RWPE1 (cell line): ENCODE results near the gene VGF.

ENCODE experiments used
- CTCF ChIA-PET: fragments of 350-600 bp; sonication (Branson Sonifier 250); formaldehyde crosslinking; extraction: SDS; loops from one replicate; lab custom pipeline; 2021; lab: Yijun Ruan, JAX
- POLR2A ChIA-PET: fragments of 400-600 bp; formaldehyde crosslinking; extraction: SDS; loops from one replicate; lab custom pipeline; 2020; ENCODE audit warnings: antibody characterized with exemption; ENCODE audit not compliant: low non-redundant PET; lab: Yijun Ruan, JAX
- DNase-seq: peaks from one replicate; pipeline ENCODE4 v3.0.0; 2012; ENCODE audit warnings: low spot score
- H3K27ac ChIP-seq: fragments of 450-650 bp; 2 replicates; pipeline ENCODE4 v1.5.1; 2017
- TF ChIP-seq, protein P1 (sequence below): fragments of 450-650 bp; conservative IDR thresholded peaks from 2 replicates; pipeline ENCODE4 v1.5.1; 2017; ENCODE audit warnings: low read depth, mild to moderate bottlenecking

VGF gene

DNA sequence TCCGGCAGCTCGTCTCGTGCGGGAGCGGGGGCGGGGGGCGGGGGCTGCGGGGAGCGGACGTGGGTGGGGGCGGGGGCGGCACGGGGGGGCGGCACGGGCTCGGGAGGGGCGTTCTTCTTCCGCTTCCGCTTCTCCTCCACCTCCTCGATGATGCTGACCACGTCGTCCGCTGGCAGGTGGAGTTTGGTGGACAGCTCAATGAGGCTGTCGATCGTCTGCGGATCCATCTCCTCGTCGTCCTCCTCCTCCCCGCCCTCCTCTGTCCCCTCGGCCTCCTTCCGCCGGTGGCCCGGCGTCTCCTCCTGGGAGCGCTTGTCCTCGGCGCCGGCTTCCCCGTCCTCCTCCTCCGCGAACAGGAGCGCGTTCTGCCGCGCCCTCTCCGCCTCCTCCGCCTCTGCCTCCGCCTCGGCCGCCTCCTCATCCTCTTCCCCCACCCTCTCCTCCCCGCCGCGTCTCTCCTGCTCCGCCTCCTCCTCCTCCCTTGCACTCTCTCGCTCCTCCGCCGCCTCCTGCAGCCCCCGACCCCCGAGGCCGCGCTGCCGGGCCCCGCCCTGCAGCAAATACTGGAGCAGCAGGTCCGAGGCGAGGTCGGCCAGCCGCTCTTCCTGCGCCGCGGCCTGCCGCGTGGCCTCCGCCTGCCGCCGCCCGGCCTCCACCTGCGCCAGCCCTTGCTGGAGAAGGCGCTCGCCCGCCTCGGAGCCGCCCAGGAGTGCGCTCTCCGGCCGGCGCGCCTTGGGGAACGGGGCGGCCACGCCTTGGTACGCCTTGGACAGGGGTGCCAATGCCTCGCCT, 1.9 kb downstream of the VGF start:
- TF ChIP-seq, protein P1, sequence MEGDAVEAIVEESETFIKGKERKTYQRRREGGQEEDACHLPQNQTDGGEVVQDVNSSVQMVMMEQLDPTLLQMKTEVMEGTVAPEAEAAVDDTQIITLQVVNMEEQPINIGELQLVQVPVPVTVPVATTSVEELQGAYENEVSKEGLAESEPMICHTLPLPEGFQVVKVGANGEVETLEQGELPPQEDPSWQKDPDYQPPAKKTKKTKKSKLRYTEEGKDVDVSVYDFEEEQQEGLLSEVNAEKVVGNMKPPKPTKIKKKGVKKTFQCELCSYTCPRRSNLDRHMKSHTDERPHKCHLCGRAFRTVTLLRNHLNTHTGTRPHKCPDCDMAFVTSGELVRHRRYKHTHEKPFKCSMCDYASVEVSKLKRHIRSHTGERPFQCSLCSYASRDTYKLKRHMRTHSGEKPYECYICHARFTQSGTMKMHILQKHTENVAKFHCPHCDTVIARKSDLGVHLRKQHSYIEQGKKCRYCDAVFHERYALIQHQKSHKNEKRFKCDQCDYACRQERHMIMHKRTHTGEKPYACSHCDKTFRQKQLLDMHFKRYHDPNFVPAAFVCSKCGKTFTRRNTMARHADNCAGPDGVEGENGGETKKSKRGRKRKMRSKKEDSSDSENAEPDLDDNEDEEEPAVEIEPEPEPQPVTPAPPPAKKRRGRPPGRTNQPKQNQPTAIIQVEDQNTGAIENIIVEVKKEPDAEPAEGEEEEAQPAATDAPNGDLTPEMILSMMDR, result no peak
- CTCF ChIA-PET, result interaction anchor here (0.6 to 1.4 kb wide), 5 partner anchors 19 to 48 kb away, joined by 3 to 10 read pairs (median 6); no protein-coding TSS in a partner anchor
- POLR2A ChIA-PET, result interaction anchor here (1.1 kb wide), 1 partner anchor 10 kb away, joined by 5 read pairs; no protein-coding TSS in a partner anchor
- peak overlapping the region; percentile 86 for H3K27ac ChIP-seq
- DNase-seq, result peak; percentile 48

DNA sequence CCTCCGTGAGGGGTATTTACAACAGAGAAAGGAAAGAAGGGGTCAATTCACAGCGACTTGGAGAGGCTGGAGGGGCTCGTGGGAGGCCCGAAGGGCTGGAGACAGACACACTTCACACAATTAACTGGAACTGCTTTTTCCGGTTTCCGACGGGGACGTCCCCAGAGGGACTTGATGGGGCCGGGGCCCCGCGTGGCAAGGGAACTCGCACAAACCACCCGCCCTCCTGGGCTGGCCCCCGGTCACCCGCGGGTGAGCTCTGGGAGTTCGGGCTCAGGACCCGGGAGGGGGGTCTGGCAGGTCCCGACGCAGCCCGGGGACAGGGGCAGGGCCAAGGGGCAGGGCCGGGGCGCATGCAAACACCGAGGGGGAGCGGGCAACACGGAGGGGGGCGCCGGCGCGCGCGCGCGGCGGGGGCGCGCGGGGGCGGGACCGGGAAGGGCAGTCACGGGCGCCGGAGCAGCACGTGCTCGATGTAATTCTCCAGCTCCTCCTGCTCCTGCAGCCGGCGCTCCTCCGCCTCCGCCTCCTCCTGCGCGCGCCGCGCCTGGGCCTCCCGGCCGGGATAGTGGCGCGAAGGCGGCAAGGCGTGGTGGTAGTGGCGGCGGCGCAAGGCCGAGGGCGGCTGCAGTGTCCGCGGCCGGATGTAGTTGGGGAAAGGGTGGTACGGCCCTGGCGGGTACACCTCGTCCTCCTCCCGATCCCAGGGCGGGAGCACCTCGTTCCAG, 2.7 kb downstream of the VGF start:
- ChIA-PET CTCF (interaction anchor here (0.6 to 0.9 kb wide), 2 partner anchors 19 to 26 kb away, joined by 3 to 8 read pairs; no protein-coding TSS in a partner anchor), POLR2A (no interaction called here)
- TF ChIP-seq, protein P1, result no peak
- DNase-seq, result peak; percentile 69
- peak overlapping the region; percentile 86 for H3K27ac ChIP-seq

DNA sequence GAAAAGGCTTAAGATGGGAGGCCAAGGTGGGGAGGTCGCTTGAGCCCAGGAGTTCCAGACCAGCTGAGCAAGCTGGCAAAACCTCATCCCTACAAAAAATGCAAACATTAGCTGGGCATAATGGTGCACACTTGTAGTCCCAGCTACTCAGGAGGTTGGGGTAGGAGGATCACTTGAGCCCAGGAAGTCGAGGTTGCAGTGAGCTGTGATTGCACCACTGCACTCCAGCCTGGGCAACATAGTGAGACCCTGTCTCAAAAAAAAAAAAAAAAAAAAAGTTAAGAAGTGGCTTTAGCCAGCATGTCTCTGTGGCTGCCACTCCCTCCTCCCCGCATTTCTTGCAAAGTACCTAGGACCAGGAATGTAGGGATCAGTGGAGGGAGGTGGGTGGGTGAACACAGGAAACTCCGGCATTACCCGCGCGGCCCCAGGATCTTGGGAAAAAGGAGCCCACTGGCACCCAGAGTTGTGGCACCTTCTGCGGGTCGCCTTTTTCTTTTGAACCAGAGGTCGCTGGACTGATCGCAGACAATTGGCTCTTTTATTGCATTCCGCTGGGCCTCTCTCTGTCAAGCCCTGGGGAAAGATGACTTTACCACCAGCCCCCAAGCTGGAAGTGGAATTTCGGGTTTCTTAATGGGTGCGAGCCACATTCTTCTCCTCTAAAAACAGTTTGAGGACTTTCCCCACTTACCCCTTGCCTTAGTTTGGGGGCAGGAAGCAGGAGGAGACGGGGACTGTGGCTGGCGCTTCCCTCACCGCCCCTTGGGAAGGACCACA, 3.5 kb downstream of the VGF start:
- TF ChIP-seq, protein P1, result no peak
- H3K27ac ChIP-seq, result peak overlapping the region; percentile 86
- DNase-seq, result no peak
- CTCF ChIA-PET, result interaction anchor here (0.6 kb wide), 1 partner anchor 18 kb away, joined by 3 read pairs; no protein-coding TSS in a partner anchor
- POLR2A ChIA-PET, result no interaction called here

GRCh38 chr7:101160910-101161309, 4.5 kb downstream of the VGF start:
- peak overlapping the region; percentile 86 for H3K27ac ChIP-seq
- TF ChIP-seq, protein P1, result no peak
- no peak for DNase-seq
- POLR2A ChIA-PET, result interaction anchor here (0.5 kb wide), 1 partner anchor 1138 kb away, joined by 3 read pairs; no protein-coding TSS in a partner anchor
- CTCF ChIA-PET, result interaction anchor here (0.7 to 1.4 kb wide), 2 partner anchors 11 to 122 kb away, joined by 3 to 4 read pairs; no protein-coding TSS in a partner anchor

DNA sequence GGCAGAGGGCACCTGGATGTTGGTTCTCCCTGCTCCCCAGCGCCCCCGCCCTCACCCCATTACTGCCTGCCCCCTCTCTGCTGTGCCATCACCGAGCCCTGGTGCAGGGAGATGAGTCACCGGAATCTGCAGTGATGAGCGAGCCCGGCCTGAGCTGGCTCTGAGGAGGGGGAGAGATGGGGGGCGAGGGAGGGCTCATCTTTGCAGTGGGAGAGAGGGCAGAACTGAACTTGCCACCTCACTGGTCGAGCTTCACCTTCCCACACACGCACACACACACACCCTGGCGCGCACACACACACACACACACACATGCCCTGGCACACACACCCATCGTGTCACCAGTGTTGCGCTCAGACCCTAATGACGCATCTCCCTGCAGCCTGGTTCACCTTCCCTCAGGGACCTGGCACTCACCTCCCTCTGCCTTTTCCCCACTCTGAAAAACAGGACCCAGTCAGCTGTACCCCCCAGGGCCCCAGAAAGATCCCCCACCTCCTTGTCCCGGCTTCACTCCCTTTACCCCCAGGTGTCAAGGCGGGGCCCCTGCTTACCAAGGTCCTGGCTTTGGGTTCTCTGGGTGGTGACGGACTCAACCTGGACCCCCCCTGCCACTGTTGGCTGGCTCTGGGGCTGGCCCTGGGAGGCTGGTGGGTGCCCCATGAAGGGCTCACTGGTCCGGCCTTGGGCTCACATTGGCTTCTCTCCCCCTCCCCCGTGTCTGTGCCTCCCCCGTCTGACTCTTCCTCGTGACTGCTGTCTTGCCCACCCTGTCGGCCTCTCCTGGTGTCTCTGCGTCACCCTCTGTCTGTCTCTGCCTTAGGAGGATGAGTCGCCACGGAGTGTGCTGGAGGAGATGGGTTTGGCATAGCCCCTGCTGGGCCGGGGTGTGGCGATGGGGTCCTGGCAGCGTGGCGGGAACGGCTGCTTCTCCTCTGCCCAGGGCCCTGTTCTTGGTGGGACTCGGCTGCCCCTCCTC, 5.4 kb downstream of the VGF start:
- ChIA-PET CTCF (interaction anchor here (1.4 kb wide), 1 partner anchor 123 kb away, joined by 3 read pairs; no protein-coding TSS in a partner anchor), POLR2A (interaction anchor here (0.5 kb wide), 1 partner anchor 1137 kb away, joined by 3 read pairs; no protein-coding TSS in a partner anchor)
- peak; percentile 69 for DNase-seq
- peak overlapping the region; percentile 86 for H3K27ac ChIP-seq
- TF ChIP-seq, protein P1, result no peak
